GM12891 (cell line): Measurements from ENCODE around the gene TMEM271.
A peak's percentile ranks its signal among the peaks of the same experiment; 100 is the strongest.
"Not testable (repeated sequence)": the region's sequence is repeated elsewhere in the genome, so short reads cannot be mapped to it uniquely, and the experiment has no call there.

Experiments used
- DNase-seq: peaks from one replicate; pipeline ENCODE4 v3.0.0; 2011; ENCODE audit warnings: low spot score; ENCODE audit not compliant: insufficient read length
- FAIRE-seq: peaks from 2 replicates; lab custom pipeline; 2011; peaks lifted over from hg19 to GRCh38; lab: Jason Lieb, UNC
- PAX5 ChIP-seq: IDR thresholded peaks from 2 replicates; pipeline ENCODE4 v1.6.1; 2011; ENCODE audit warnings: low read length, moderate library complexity, mild to moderate bottlenecking; ENCODE audit not compliant: insufficient read depth, severe bottlenecking
- POLR2A ChIP-seq: IDR thresholded peaks from 2 replicates; pipeline ENCODE4 v1.6.1; 2011; ENCODE audit warnings: low read depth, low read length, control low read depth
- POLR2AphosphoS5 ChIP-seq: IDR thresholded peaks from 2 replicates; pipeline ENCODE4 v1.6.1; 2011; ENCODE audit warnings: low read depth, low read length, control low read depth
- POU2F2 ChIP-seq: IDR thresholded peaks from 2 replicates; pipeline ENCODE4 v1.6.1; 2011; ENCODE audit warnings: low read depth, mild to moderate bottlenecking, control low read depth, low read length, moderate library complexity
- SPI1 ChIP-seq: IDR thresholded peaks from 2 replicates; pipeline ENCODE4 v1.6.1; 2011; ENCODE audit warnings: low read depth, low read length, control low read depth
- TAF1 ChIP-seq: IDR thresholded peaks from 2 replicates; pipeline ENCODE4 v1.6.1; 2011; ENCODE audit warnings: low read depth, low read length, control low read depth

The TMEM271 gene

GRCh38 chr4:561426-561825, 14.7 kb downstream of the TMEM271 start:
- no peak for TF ChIP-seq POLR2A
- TF ChIP-seq POU2F2: no peak
- no peak for TF ChIP-seq PAX5
- no peak for TF ChIP-seq SPI1
- FAIRE-seq (no peak), DNase-seq (no peak)

GRCh38 chr4:560731-561291, 15.3 kb downstream of the TMEM271 start:
- TF ChIP-seq POU2F2 (no peak), POLR2A (no peak), TAF1 (no peak), POLR2AphosphoS5 (no peak), SPI1 (no peak), PAX5 (no peak)
- DNase-seq (no peak), FAIRE-seq (no peak)

- FAIRE-seq (no peak), DNase-seq (no peak)
- TF ChIP-seq POU2F2 (no peak), POLR2AphosphoS5 (no peak), SPI1 (no peak), TAF1 (no peak)
Observed at GRCh38 chr4:560061-560460, 16.0 kb downstream of the TMEM271 start.

GRCh38 chr4:555566-556275, 20.4 kb downstream of the TMEM271 start:
- FAIRE-seq (no peak), DNase-seq (no peak)
- TF ChIP-seq POLR2AphosphoS5 (no peak), POLR2A (no peak), PAX5 (no peak), TAF1 (no peak)

GRCh38 chr4:554793-555320, 21.2 kb downstream of the TMEM271 start:
- not testable (repeated sequence) for DNase-seq
- peak; percentile 100 for FAIRE-seq
- TF ChIP-seq POU2F2 (0 out of 2 replicates have a peak, but pooled peaks have one; percentile 69), PAX5 (peak; percentile 53)

GRCh38 chr4:552019-552418, 24.1 kb downstream of the TMEM271 start:
- TF ChIP-seq TAF1 (no peak), POLR2AphosphoS5 (no peak), SPI1 (no peak)
- no peak for DNase-seq
- FAIRE-seq: no peak

- not testable (repeated sequence) for DNase-seq, FAIRE-seq
Observed at GRCh38 chr4:550268-550667, 25.8 kb downstream of the TMEM271 start.

GRCh38 chr4:548976-549375, 27.1 kb downstream of the TMEM271 start:
- DNase-seq (no peak), FAIRE-seq (no peak)
- no peak for TF ChIP-seq TAF1
- no peak for TF ChIP-seq POLR2AphosphoS5
- TF ChIP-seq POU2F2: no peak
- no peak for TF ChIP-seq SPI1
- no peak for TF ChIP-seq PAX5
- TF ChIP-seq POLR2A: no peak

- TF ChIP-seq POLR2AphosphoS5: no peak
- no peak for TF ChIP-seq SPI1
- TF ChIP-seq PAX5: no peak
- FAIRE-seq: no peak
- DNase-seq: no peak
Observed at GRCh38 chr4:545612-546011, 30.5 kb downstream of the TMEM271 start.

- DNase-seq: no peak
- no peak for FAIRE-seq
- TF ChIP-seq POLR2A (no peak), POU2F2 (no peak)
Observed at GRCh38 chr4:544386-545105, 31.5 kb downstream of the TMEM271 start.

- DNase-seq (no peak), FAIRE-seq (no peak)
- TF ChIP-seq POLR2AphosphoS5 (no peak), POU2F2 (no peak), POLR2A (no peak), SPI1 (no peak), PAX5 (no peak), TAF1 (no peak)
Observed at GRCh38 chr4:541271-541670, 34.8 kb downstream of the TMEM271 start.
